Measurements from ENCODE around the gene CENPQ. TPM values are rescaled to one million over a fixed set of nuclear protein-coding genes. Genes with fewer than 3 reads are reported as not detected.

The CENPQ gene
- total and polyA plus RNA-seq, 10 donors, result 3.8 to 9.6 (median 5.4) TPM

DNA sequence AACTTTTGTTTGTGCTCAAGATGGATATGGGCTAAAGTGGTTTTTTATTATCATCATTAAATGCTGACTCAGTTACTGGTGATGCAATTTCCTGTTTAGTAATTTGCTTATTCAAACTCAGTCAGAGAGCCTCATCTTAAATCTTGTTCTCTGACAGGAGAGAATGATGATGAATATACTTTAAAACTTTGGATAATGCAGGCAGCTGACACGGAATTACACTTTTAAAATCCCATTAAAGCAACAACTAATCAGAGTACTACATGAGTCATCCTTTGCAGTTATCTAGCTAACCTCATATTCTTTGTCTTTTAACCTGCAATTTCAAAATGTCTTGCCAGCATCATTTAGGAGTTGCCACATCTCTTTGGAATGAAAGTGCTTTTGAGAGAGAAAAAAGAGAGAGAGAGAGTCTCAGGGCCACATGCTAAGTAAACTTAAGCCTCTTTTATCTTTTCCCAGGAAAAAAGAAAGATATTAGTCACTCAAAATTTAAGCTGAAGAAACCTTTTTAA is 78.1 kb downstream of the CENPQ start:
- 47 to 68% (median 58%) methylated on average over 1 of the region's 1 CpG for WGBS, 5 donors
- TF ChIP-seq POLR2A (IDR thresholded peaks at IDR 0.05) (no peak), POLR2AphosphoS5 (IDR thresholded peaks at IDR 0.05) (no peak)
- TF ChIP-seq, protein P1, sequence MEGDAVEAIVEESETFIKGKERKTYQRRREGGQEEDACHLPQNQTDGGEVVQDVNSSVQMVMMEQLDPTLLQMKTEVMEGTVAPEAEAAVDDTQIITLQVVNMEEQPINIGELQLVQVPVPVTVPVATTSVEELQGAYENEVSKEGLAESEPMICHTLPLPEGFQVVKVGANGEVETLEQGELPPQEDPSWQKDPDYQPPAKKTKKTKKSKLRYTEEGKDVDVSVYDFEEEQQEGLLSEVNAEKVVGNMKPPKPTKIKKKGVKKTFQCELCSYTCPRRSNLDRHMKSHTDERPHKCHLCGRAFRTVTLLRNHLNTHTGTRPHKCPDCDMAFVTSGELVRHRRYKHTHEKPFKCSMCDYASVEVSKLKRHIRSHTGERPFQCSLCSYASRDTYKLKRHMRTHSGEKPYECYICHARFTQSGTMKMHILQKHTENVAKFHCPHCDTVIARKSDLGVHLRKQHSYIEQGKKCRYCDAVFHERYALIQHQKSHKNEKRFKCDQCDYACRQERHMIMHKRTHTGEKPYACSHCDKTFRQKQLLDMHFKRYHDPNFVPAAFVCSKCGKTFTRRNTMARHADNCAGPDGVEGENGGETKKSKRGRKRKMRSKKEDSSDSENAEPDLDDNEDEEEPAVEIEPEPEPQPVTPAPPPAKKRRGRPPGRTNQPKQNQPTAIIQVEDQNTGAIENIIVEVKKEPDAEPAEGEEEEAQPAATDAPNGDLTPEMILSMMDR (IDR thresholded peaks at IDR 0.05 in 8 of 11, conservative IDR thresholded peaks at IDR 0.05 in 3 of 11), result no peak
- Histone ChIP-seq H3K27me3 (replicated peaks in 1 of 7) (no peaks in the 10 kb centered on the region), H3K27ac (no peak overlapping the region), H3K9me3 (no peaks in the 10 kb centered on the region), H3K4me3 (no peak overlapping the region), H3K4me1 (no peaks in the 10 kb centered on the region), H3K36me3 (no peaks in the 10 kb centered on the region)
- intact Hi-C loops (cut with DNase I; ENCODE audit: low total_unique reads), result no loop called here
- DNase-seq, result no peak

DNA sequence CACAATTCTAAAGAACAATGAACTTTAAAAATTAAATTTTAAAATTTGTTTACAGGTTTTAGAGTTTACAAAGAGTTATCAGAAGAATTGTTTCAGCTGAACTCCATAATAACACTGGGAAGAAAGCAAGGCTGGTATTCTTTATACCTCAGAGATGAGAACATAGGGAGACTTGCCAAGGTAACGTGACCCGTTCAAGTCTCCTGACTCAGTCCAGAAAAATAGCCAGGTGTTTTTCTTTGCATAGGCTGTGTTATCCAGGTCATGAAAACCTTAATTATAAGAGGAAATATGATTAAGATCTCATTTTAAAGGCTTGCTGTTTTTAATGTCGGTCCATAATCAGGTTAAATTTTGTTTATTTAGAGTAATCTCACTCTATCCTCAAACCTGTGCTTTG is 78.8 kb downstream of the CENPQ start:
- Histone ChIP-seq H3K27me3 (replicated peaks in 1 of 7) (no peaks in the 10 kb centered on the region), H3K36me3 (no peaks in the 10 kb centered on the region), H3K4me1 (no peaks in the 10 kb centered on the region), H3K4me3 (no peak overlapping the region), H3K27ac (no peak overlapping the region), H3K9me3 (no peaks in the 10 kb centered on the region)
- intact Hi-C loops (cut with DNase I; ENCODE audit: low total_unique reads), result no loop called here
- no peak for DNase-seq
- TF ChIP-seq, protein P1 (IDR thresholded peaks at IDR 0.05 in 8 of 11, conservative IDR thresholded peaks at IDR 0.05 in 3 of 11), result no peak
- TF ChIP-seq POLR2AphosphoS5 (IDR thresholded peaks at IDR 0.05) (no peak), POLR2A (IDR thresholded peaks at IDR 0.05) (no peak)
- 88 to 93% (median 90%) methylated on average over 3 of the region's 3 CpGs for WGBS, 5 donors

Other genes starting within 250 kb of the CENPQ start
- 10 to 100 TPM in 5 of 7 donors, 1 to 10 TPM in 2; 9.5 to 16.6 (median 13.4) TPM for gene MMUT, start 117 bp upstream of the CENPQ start, total RNA-seq
- gene MMUT, start 117 bp upstream of the CENPQ start, polyA plus RNA-seq, result 1 to 10 TPM; 6.2 to 7.4 (median 6.5) TPM
- not detected for gene GLYATL3, start 36.6 kb downstream of the CENPQ start, total RNA-seq
- not detected for gene GLYATL3, start 36.6 kb downstream of the CENPQ start, polyA plus RNA-seq
- not detected for gene C6orf141, start 87.3 kb downstream of the CENPQ start, total RNA-seq
- under 1 TPM in 1 of 3 donors, not detected in 2; 0.12 TPM for gene C6orf141, start 87.3 kb downstream of the CENPQ start, polyA plus RNA-seq
- 10 to 100 TPM in 1 of 7 donors, 1 to 10 TPM in 3, under 1 TPM in 2, not detected in 1; 0.35 to 14.7 (median 2.8) TPM for gene RHAG, start 173.5 kb downstream of the CENPQ start, total RNA-seq
- gene RHAG, start 173.5 kb downstream of the CENPQ start, polyA plus RNA-seq, result under 1 TPM in 1 of 3 donors, not detected in 2; 0.96 TPM